H4 (cell line): ENCODE data around the gene LDAF1. TPM values are rescaled to one million over a fixed set of nuclear protein-coding genes. Genes with fewer than 3 reads are reported as not detected.
"Not testable (repeated sequence)": the region's sequence is repeated elsewhere in the genome, so short reads cannot be mapped to it uniquely, and the experiment has no call there.

Experiments used
- DNase-seq: peaks from one replicate; pipeline ENCODE4 v3.0.0-alpha.2; 2015; ENCODE audit warnings: low spot score
- total RNA-seq: library from RNA; depleted of rRNA; stranded (reverse); fragments of >200 nt; shearing (Covaris generic); gene quantifications from 2 replicates; pipeline ENCODE4 v1.2.3, GENCODE V29; 2014

The LDAF1 gene
- total RNA-seq, 1 experiment from 2014 or later, result 18.0 TPM

GRCh38 chr16:21162661-21163151, 4.2 kb downstream of the LDAF1 start:
- DNase-seq, result no peak

- no peak for DNase-seq
These were observed 5.1 kb downstream of the LDAF1 start for GRCh38 chr16:21163576-21163975.

GRCh38 chr16:21164521-21165168, 6.2 kb downstream of the LDAF1 start:
- DNase-seq, result no peak

- DNase-seq, result peak; percentile 53
These were observed 8.1 kb downstream of the LDAF1 start for GRCh38 chr16:21166561-21166961.

GRCh38 chr16:21167360-21167759, 8.9 kb downstream of the LDAF1 start:
- peak; percentile 96 for DNase-seq

- DNase-seq, result no peak
These were observed 9.6 kb downstream of the LDAF1 start for GRCh38 chr16:21167929-21168602.

- DNase-seq, result no peak
These were observed 10.9 kb downstream of the LDAF1 start for GRCh38 chr16:21169249-21169981.

GRCh38 chr16:21170116-21170515, 11.6 kb downstream of the LDAF1 start:
- not testable (repeated sequence) for DNase-seq

GRCh38 chr16:21172650-21173049, 14.2 kb downstream of the LDAF1 start:
- DNase-seq, result no peak

GRCh38 chr16:21175397-21175796, 16.9 kb downstream of the LDAF1 start:
- DNase-seq, result no peak

- DNase-seq, result no peak
These were observed 20.9 kb downstream of the LDAF1 start for GRCh38 chr16:21179126-21179982.

GRCh38 chr16:21179983-21180365, 21.5 kb downstream of the LDAF1 start:
- DNase-seq, result no peak

GRCh38 chr16:21183995-21184394, 25.5 kb downstream of the LDAF1 start:
- no peak for DNase-seq

- DNase-seq, result no peak
These were observed 26.4 kb downstream of the LDAF1 start for GRCh38 chr16:21184834-21185233.

- DNase-seq, result no peak
These were observed 27.3 kb downstream of the LDAF1 start for GRCh38 chr16:21185659-21186325.

- DNase-seq, result no peak
These were observed 27.8 kb downstream of the LDAF1 start for GRCh38 chr16:21186326-21186691.

GRCh38 chr16:21189311-21189710, 30.8 kb downstream of the LDAF1 start:
- no peak for DNase-seq

GRCh38 chr16:21190013-21190412, 31.5 kb downstream of the LDAF1 start:
- DNase-seq, result no peak

GRCh38 chr16:21190599-21190998, 32.1 kb downstream of the LDAF1 start:
- no peak for DNase-seq

- no peak for DNase-seq
These were observed 34.5 kb downstream of the LDAF1 start for GRCh38 chr16:21192991-21193390.

GRCh38 chr16:21194771-21195301, 36.4 kb downstream of the LDAF1 start:
- no peak for DNase-seq
